ENCODE data around the gene CLEC20A. TPM values are rescaled to one million over a fixed set of nuclear protein-coding genes. Genes with fewer than 3 reads are reported as not detected.

The CLEC20A gene
- total and polyA plus RNA-seq, 2 experiments from 2014 or later, result not detected

DNA sequence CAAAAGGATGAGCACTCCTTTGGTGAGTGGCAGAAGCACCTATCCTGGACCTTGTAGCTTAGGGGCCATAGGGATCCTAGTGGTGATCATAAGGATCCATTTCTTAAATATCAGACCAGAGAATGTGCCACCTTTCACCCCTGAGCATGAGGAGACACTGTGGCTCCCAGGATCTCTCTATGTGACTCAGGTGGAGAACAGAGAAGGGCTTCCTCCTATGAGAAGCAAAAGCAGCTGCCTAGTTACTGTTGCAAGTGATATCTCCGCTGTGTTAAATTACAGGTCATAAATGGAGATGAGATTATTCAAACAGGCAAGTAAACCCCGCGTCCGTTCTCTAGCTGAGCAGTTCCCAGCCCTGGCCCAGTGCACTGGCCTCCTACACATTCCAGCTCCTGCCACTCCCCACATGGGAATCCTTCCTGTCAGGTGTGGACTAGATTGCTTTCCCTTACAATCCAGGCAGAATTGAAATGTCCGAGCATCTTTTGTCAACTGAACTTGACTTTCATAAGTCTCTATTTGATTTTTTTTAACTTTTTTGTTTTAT, 26.3 kb downstream of the CLEC20A start:
- H3K4me3 Mint-ChIP-seq, result no peak overlapping the region
- H3K27ac ChIP-seq (ENCODE audit: low read depth), result no peak overlapping the region
- peaks cover 3% of the 10 kb centered on the region for H4K20me1 ChIP-seq (replicated peaks; ENCODE audit: insufficient read depth)
- no peak overlapping the region for H3K4me3 ChIP-seq
- H3F3A ChIP-seq (replicated peaks; ENCODE audit: low read depth), result no peaks in the 10 kb centered on the region
- no peaks in the 10 kb centered on the region for H3K9me3 Mint-ChIP-seq
- ATAC-seq (peak; percentile 52; the same call in 2 of the 3 replicates), DNase-seq (ENCODE audit: low spot score) (no peak)
- peaks cover 3% of the 10 kb centered on the region; the same call in 1 of the 2 replicates for H3K4me1 ChIP-seq (ENCODE audit: insufficient read depth)
- H3K36me3 ChIP-seq (ENCODE audit: insufficient read depth), result peaks cover 22% of the 10 kb centered on the region; the same call in 1 of the 2 replicates
- H3K27ac Mint-ChIP-seq, result peak overlapping the region; percentile 32; the same call in 1 of the 2 replicates
- no peak overlapping the region for H2AFZ ChIP-seq
- H3K27me3 Mint-ChIP-seq (ENCODE audit: insufficient read depth, low read depth, poor library complexity), result no peaks in the 10 kb centered on the region
- peaks cover 38% of the 10 kb centered on the region for H3K36me3 Mint-ChIP-seq (ENCODE audit: low read depth)
- TF ChIP-seq EZH2phosphoT487 (IDR thresholded peaks at IDR 0.05; ENCODE audit: unreplicated experiment), result no peak
- TF ChIP-seq, protein P1, sequence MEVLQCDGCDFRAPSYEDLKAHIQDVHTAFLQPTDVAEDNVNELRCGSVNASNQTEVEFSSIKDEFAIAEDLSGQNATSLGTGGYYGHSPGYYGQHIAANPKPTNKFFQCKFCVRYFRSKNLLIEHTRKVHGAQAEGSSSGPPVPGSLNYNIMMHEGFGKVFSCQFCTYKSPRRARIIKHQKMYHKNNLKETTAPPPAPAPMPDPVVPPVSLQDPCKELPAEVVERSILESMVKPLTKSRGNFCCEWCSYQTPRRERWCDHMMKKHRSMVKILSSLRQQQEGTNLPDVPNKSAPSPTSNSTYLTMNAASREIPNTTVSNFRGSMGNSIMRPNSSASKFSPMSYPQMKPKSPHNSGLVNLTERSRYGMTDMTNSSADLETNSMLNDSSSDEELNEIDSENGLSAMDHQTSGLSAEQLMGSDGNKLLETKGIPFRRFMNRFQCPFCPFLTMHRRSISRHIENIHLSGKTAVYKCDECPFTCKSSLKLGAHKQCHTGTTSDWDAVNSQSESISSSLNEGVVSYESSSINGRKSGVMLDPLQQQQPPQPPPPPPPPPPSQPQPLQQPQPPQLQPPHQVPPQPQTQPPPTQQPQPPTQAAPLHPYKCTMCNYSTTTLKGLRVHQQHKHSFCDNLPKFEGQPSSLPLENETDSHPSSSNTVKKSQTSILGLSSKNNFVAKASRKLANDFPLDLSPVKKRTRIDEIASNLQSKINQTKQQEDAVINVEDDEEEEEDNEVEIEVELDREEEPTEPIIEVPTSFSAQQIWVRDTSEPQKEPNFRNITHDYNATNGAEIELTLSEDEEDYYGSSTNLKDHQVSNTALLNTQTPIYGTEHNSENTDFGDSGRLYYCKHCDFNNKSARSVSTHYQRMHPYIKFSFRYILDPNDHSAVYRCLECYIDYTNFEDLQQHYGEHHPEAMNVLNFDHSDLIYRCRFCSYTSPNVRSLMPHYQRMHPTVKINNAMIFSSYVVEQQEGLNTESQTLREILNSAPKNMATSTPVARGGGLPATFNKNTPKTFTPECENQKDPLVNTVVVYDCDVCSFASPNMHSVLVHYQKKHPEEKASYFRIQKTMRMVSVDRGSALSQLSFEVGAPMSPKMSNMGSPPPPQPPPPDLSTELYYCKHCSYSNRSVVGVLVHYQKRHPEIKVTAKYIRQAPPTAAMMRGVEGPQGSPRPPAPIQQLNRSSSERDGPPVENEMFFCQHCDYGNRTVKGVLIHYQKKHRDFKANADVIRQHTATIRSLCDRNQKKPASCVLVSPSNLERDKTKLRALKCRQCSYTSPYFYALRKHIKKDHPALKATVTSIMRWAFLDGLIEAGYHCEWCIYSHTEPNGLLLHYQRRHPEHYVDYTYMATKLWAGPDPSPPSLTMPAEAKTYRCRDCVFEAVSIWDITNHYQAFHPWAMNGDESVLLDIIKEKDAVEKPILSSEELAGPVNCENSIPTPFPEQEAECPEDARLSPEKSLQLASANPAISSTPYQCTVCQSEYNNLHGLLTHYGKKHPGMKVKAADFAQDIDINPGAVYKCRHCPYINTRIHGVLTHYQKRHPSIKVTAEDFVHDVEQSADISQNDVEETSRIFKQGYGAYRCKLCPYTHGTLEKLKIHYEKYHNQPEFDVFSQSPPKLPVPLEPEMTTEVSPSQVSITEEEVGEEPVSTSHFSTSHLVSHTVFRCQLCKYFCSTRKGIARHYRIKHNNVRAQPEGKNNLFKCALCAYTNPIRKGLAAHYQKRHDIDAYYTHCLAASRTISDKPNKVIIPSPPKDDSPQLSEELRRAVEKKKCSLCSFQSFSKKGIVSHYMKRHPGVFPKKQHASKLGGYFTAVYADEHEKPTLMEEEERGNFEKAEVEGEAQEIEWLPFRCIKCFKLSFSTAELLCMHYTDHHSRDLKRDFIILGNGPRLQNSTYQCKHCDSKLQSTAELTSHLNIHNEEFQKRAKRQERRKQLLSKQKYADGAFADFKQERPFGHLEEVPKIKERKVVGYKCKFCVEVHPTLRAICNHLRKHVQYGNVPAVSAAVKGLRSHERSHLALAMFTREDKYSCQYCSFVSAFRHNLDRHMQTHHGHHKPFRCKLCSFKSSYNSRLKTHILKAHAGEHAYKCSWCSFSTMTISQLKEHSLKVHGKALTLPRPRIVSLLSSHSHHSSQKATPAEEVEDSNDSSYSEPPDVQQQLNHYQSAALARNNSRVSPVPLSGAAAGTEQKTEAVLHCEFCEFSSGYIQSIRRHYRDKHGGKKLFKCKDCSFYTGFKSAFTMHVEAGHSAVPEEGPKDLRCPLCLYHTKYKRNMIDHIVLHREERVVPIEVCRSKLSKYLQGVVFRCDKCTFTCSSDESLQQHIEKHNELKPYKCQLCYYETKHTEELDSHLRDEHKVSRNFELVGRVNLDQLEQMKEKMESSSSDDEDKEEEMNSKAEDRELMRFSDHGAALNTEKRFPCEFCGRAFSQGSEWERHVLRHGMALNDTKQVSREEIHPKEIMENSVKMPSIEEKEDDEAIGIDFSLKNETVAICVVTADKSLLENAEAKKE (CRISPR knock-in tag; IDR thresholded peaks at IDR 0.05), result no peak
- no peak for TF ChIP-seq EZH2 (IDR thresholded peaks at IDR 0.05; ENCODE audit: low read depth, unreplicated experiment)
- TF ChIP-seq CREB1 (CRISPR knock-in tag; IDR thresholded peaks at IDR 0.05; ENCODE audit: low read depth), result no peak
- no peak for TF ChIP-seq JUNB (IDR thresholded peaks at IDR 0.05; ENCODE audit: unreplicated experiment)
- TF ChIP-seq, protein P2, sequence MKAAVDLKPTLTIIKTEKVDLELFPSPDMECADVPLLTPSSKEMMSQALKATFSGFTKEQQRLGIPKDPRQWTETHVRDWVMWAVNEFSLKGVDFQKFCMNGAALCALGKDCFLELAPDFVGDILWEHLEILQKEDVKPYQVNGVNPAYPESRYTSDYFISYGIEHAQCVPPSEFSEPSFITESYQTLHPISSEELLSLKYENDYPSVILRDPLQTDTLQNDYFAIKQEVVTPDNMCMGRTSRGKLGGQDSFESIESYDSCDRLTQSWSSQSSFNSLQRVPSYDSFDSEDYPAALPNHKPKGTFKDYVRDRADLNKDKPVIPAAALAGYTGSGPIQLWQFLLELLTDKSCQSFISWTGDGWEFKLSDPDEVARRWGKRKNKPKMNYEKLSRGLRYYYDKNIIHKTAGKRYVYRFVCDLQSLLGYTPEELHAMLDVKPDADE (IDR thresholded peaks at IDR 0.05), result no peak
- no peak for TF ChIP-seq ZNF114 (CRISPR knock-in tag; IDR thresholded peaks at IDR 0.05)
- TF ChIP-seq, protein P3, sequence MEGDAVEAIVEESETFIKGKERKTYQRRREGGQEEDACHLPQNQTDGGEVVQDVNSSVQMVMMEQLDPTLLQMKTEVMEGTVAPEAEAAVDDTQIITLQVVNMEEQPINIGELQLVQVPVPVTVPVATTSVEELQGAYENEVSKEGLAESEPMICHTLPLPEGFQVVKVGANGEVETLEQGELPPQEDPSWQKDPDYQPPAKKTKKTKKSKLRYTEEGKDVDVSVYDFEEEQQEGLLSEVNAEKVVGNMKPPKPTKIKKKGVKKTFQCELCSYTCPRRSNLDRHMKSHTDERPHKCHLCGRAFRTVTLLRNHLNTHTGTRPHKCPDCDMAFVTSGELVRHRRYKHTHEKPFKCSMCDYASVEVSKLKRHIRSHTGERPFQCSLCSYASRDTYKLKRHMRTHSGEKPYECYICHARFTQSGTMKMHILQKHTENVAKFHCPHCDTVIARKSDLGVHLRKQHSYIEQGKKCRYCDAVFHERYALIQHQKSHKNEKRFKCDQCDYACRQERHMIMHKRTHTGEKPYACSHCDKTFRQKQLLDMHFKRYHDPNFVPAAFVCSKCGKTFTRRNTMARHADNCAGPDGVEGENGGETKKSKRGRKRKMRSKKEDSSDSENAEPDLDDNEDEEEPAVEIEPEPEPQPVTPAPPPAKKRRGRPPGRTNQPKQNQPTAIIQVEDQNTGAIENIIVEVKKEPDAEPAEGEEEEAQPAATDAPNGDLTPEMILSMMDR (conservative IDR thresholded peaks at IDR 0.05; ENCODE audit: low read depth in 2 of 2), result no peak
- TF ChIP-seq STAT1 (IDR thresholded peaks at IDR 0.05; ENCODE audit: unreplicated experiment), result no peak
- TF ChIP-seq NANOG (IDR thresholded peaks at IDR 0.05; ENCODE audit: borderline replicate concordance), result no peak
- TF ChIP-seq, protein P4, sequence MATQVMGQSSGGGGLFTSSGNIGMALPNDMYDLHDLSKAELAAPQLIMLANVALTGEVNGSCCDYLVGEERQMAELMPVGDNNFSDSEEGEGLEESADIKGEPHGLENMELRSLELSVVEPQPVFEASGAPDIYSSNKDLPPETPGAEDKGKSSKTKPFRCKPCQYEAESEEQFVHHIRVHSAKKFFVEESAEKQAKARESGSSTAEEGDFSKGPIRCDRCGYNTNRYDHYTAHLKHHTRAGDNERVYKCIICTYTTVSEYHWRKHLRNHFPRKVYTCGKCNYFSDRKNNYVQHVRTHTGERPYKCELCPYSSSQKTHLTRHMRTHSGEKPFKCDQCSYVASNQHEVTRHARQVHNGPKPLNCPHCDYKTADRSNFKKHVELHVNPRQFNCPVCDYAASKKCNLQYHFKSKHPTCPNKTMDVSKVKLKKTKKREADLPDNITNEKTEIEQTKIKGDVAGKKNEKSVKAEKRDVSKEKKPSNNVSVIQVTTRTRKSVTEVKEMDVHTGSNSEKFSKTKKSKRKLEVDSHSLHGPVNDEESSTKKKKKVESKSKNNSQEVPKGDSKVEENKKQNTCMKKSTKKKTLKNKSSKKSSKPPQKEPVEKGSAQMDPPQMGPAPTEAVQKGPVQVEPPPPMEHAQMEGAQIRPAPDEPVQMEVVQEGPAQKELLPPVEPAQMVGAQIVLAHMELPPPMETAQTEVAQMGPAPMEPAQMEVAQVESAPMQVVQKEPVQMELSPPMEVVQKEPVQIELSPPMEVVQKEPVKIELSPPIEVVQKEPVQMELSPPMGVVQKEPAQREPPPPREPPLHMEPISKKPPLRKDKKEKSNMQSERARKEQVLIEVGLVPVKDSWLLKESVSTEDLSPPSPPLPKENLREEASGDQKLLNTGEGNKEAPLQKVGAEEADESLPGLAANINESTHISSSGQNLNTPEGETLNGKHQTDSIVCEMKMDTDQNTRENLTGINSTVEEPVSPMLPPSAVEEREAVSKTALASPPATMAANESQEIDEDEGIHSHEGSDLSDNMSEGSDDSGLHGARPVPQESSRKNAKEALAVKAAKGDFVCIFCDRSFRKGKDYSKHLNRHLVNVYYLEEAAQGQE (IDR thresholded peaks at IDR 0.05; ENCODE audit: unreplicated experiment), result no peak
- no peak for TF ChIP-seq ZNF331 (CRISPR knock-in tag; IDR thresholded peaks at IDR 0.05; ENCODE audit: low read depth)
- TF ChIP-seq POLR2AphosphoS5 (IDR thresholded peaks at IDR 0.05; ENCODE audit: low read depth), result no peak
- no peak overlapping the region for H3K4me2 ChIP-seq
- H3K27me3 ChIP-seq (ENCODE audit: insufficient read depth), result no peaks in the 10 kb centered on the region
- no peaks in the 10 kb centered on the region for H3K9me2 ChIP-seq (ENCODE audit: insufficient read depth)
- peaks cover 5% of the 10 kb centered on the region for H3K4me1 Mint-ChIP-seq
- no peaks in the 10 kb centered on the region for H3K79me2 ChIP-seq (replicated peaks; ENCODE audit: insufficient read depth)

All from GM23338 (cell line).